ENCODE results near the gene SLC10A4. TPM values are rescaled to one million over a fixed set of nuclear protein-coding genes. Genes with fewer than 3 reads are reported as not detected.

Gene SLC10A4
- total RNA-seq, 1 donor from 2014 or later: 6.6 TPM

DNA sequence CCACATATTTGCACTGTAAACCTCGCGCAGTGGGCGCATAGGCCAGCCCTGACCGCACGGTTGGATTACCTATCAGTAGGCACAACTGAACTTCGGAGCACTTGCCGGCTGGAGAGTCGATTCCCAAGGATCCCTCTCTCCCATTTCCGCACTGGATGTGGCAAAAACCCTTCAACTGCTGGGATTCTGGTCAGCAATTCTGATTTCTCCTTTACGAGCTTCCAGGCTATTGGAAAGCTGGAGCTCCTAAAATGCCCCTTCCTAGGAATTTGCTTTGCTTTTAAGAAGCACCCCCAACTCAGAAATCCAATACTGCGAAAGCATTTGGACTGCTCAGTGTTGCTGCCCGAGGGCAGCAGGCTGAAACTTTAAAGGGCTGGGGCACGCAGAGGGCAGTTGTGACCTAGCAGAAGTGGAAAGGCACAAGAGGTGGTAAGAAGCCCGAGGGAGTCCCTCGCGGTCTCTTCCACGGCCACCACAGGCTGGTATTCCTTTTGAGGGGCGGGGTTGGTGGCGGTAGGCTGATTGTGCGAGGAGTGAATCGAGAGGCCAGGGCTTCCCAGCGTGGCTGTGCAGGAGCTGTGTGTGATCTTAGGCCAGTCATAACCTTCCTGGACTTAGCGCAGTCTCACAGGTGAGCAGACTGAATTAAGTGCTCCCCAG, 8.5 kb downstream of the SLC10A4 start:
- intact Hi-C loops (cut with DNase I): no loop called here
- H3K27ac ChIP-seq: no peak overlapping the region
- H3K27me3 ChIP-seq: no peaks in the 10 kb centered on the region
- no peaks in the 10 kb centered on the region for H3K36me3 ChIP-seq
- no peak for TF ChIP-seq POLR2AphosphoS5 (IDR thresholded peaks at IDR 0.05; ENCODE audit: insufficient read depth in 1 of 2, low read depth in 1 of 2)
- TF ChIP-seq CTCF (IDR thresholded peaks at IDR 0.05): no peak
- no peak for TF ChIP-seq POLR2A (IDR thresholded peaks at IDR 0.05)
- peaks cover 7% of the 10 kb centered on the region for H3K4me1 ChIP-seq
- no peaks in the 10 kb centered on the region for H3K9me3 ChIP-seq
- no peak for DNase-seq (ENCODE audit: extremely low spot score in 2 of 2)
- no peak overlapping the region for H3K4me3 ChIP-seq

DNA sequence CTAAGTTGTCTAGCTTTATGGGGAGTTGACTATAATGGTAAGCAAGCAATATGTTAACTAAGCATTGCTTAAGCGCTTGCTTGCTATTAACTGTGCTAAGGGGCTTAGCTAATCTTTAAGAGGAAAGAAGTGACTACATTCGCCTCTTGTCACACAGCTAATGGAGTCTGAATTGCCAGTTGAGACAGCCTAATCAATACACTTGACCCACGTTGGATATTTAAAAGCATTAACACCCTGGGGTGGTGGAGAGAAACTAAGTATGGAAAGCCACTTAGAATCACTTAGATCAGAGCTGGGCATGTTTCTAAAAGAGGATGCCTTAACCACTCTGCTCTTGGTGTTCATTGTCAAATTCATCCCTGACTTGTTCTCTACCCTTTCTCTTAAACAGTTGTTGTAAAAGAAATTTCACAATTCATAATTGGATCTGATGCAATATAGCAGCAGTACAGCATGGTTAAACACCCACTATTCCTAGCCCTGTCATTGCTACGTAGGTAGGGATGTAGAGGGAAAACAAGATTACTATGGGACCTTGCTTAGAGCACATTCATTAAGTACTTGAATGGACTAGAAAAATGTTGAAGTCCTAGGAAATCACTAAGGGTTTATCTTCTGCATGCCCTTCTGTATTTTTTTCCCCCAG, 10.4 kb downstream of the SLC10A4 start:
- intact Hi-C loops (cut with DNase I): no loop called here
- no peaks in the 10 kb centered on the region for H3K9me3 ChIP-seq
- no peak overlapping the region for H3K4me3 ChIP-seq
- TF ChIP-seq CTCF (IDR thresholded peaks at IDR 0.05) (no peak), POLR2A (IDR thresholded peaks at IDR 0.05) (no peak), POLR2AphosphoS5 (IDR thresholded peaks at IDR 0.05; ENCODE audit: insufficient read depth in 1 of 2, low read depth in 1 of 2) (no peak)
- DNase-seq (ENCODE audit: extremely low spot score in 2 of 2): no peak
- H3K27me3 ChIP-seq: no peaks in the 10 kb centered on the region
- no peaks in the 10 kb centered on the region for H3K36me3 ChIP-seq
- peaks cover 7% of the 10 kb centered on the region for H3K4me1 ChIP-seq
- no peak overlapping the region for H3K27ac ChIP-seq

DNA sequence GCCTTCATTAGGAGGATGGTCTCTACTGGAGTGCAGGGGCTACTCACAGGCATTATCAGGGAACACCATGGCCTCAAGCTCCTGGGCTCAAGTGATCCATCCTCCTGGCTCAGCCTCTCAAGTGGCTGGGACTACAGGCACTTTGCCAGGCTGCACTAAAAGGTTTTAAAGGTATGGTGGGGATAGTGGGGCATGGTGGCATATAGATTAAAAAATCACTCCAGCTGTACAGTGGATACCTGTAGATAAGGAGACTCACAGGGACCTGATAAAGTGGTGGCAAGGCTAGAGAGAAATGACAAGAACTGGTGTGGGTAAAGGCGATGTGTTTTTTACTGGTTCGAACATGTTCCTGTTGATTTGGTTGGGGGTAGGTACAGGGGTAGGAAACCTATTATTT, 12.8 kb downstream of the SLC10A4 start:
- no peak for TF ChIP-seq POLR2AphosphoS5 (IDR thresholded peaks at IDR 0.05; ENCODE audit: insufficient read depth in 1 of 2, low read depth in 1 of 2)
- TF ChIP-seq POLR2A (IDR thresholded peaks at IDR 0.05): no peak
- TF ChIP-seq CTCF (IDR thresholded peaks at IDR 0.05): no peak
- no peak for DNase-seq (ENCODE audit: extremely low spot score in 2 of 2)
- Histone ChIP-seq H3K36me3 (peaks cover 0 to 6% of the 10 kb centered on the region in 2 donors), H3K27me3 (no peaks in the 10 kb centered on the region), H3K4me3 (no peak overlapping the region), H3K4me1 (no peaks in the 10 kb centered on the region), H3K9me3 (no peaks in the 10 kb centered on the region), H3K27ac (no peak overlapping the region)
- intact Hi-C loops (cut with DNase I): no loop called here

GRCh38 chr4:48498895-48499294, 15.8 kb downstream of the SLC10A4 start:
- no peak for TF ChIP-seq POLR2A (IDR thresholded peaks at IDR 0.05)
- TF ChIP-seq CTCF (IDR thresholded peaks at IDR 0.05): no peak
- TF ChIP-seq POLR2AphosphoS5 (IDR thresholded peaks at IDR 0.05; ENCODE audit: insufficient read depth in 1 of 2, low read depth in 1 of 2): no peak
- no peak overlapping the region for H3K4me3 ChIP-seq
- H3K9me3 ChIP-seq: no peaks in the 10 kb centered on the region
- DNase-seq (ENCODE audit: extremely low spot score in 2 of 2): no peak
- no peaks in the 10 kb centered on the region for H3K4me1 ChIP-seq
- H3K27ac ChIP-seq: no peak overlapping the region
- H3K27me3 ChIP-seq: no peaks in the 10 kb centered on the region
- intact Hi-C loops (cut with DNase I): no loop called here
- H3K36me3 ChIP-seq: peaks cover 0 to 13% of the 10 kb centered on the region in 2 donors

DNA sequence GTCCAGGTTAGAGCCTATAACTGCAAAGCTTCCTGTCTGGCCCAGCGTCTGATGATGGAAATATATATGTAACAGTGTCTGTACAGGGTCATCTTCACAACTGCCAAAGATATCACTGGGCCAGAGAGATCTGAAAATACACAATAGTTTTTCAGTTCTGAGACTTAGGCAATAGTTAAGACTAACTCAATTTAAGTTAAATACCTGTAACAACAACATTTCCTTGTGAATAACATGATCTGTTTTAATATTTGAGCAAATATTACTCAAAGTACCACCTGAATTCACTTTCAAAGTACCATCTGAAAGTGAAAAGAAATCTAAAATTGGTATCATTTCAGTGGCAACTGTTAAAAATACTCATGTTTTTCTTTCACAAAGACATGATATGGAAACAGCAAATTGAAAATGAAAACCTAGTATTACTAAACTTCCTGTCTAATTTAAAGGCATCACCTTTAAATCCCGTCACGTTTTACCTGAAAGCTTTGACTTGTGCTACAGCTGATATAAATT, 16.5 kb downstream of the SLC10A4 start:
- Histone ChIP-seq H3K9me3 (no peaks in the 10 kb centered on the region), H3K4me1 (no peaks in the 10 kb centered on the region), H3K27me3 (no peaks in the 10 kb centered on the region), H3K27ac (no peak overlapping the region), H3K36me3 (peaks cover 0 to 13% of the 10 kb centered on the region in 2 donors), H3K4me3 (no peak overlapping the region)
- intact Hi-C loops (cut with DNase I): no loop called here
- DNase-seq (ENCODE audit: extremely low spot score in 2 of 2): no peak
- TF ChIP-seq CTCF (IDR thresholded peaks at IDR 0.05): no peak
- no peak for TF ChIP-seq POLR2A (IDR thresholded peaks at IDR 0.05)
- no peak for TF ChIP-seq POLR2AphosphoS5 (IDR thresholded peaks at IDR 0.05; ENCODE audit: insufficient read depth in 1 of 2, low read depth in 1 of 2)

Measured in vagina (tissue), 2 donors.